IMR-90 (cell line): ENCODE results near the gene PPARGC1A. TPM values are rescaled to one million over a fixed set of nuclear protein-coding genes. Genes with fewer than 3 reads are reported as not detected.

Experiments
- ATAC-seq: fragments of 200-7000 bp; cut with Tn5 transposase; 2 replicates; pipeline ENCODE4 v1.9.1; 2020; ENCODE audit warnings: low read depth, mild to moderate bottlenecking, moderate library complexity
- BruUV-seq: library from RNA; stranded (reverse); fragments of 400-500 nt; replicated peaks from 2 replicates; lab custom pipeline; 2021; lab: Mats Ljungman, UMichigan
- CTCF ChIA-PET: fragments of 300-600 bp; formaldehyde crosslinking; extraction: SDS; loops from one replicate; lab custom pipeline; 2021; ENCODE audit warnings: antibody characterized with exemption; lab: Yijun Ruan, JAX
- POLR2A ChIA-PET: fragments of 300-600 bp; sonication (Branson Sonifier 250); formaldehyde crosslinking; loops from one replicate; lab custom pipeline; 2022; ENCODE audit warnings: antibody characterized with exemption; ENCODE audit not compliant: unreplicated experiment; lab: Charles Lee
- DNase-seq: peaks from one replicate; pipeline ENCODE4 v3.0.0; 2013
- H2AFZ ChIP-seq: replicated peaks from 2 replicates; pipeline ENCODE3; 2013; ENCODE audit warnings: low read length, mild to moderate bottlenecking; ENCODE audit not compliant: poor library complexity
- H2AK5ac ChIP-seq: 2 replicates; pipeline ENCODE4 v1.6.1; 2013; ENCODE audit warnings: low read depth, low read length, inconsistent platforms
- H2AK9ac ChIP-seq: replicated peaks from 2 replicates; pipeline ENCODE3; 2013; ENCODE audit warnings: mild to moderate bottlenecking, low read depth, low read length, moderate library complexity; ENCODE audit not compliant: poor library complexity
- H2BK120ac ChIP-seq: 2 replicates; pipeline ENCODE4 v1.6.1; 2013; ENCODE audit warnings: low read depth, low read length, inconsistent platforms
- H2BK15ac ChIP-seq: 3 replicates; pipeline ENCODE4 v1.6.1; 2013; ENCODE audit warnings: low read depth, low read length, inconsistent platforms
- H2BK20ac ChIP-seq: 2 replicates; pipeline ENCODE4 v1.6.1; 2013; ENCODE audit warnings: low read depth, mild to moderate bottlenecking, inconsistent platforms, low read length, moderate library complexity
- H2BK5ac ChIP-seq: 2 replicates; pipeline ENCODE4 v1.6.1; 2013; ENCODE audit warnings: mild to moderate bottlenecking, low read depth, low read length, inconsistent platforms; ENCODE audit not compliant: poor library complexity, severe bottlenecking
- H3K14ac ChIP-seq: replicated peaks from 2 replicates; pipeline ENCODE4 v1.6.1; 2013; ENCODE audit warnings: low read depth, low read length, inconsistent platforms
- H3K18ac ChIP-seq: 2 replicates; pipeline ENCODE4 v1.6.1; 2013; ENCODE audit warnings: low read depth, low read length, control low read depth
- H3K23ac ChIP-seq: 2 replicates; pipeline ENCODE4 v1.6.1; 2013; ENCODE audit warnings: low read depth, low read length, inconsistent platforms
- H3K27ac ChIP-seq: 2 replicates; pipeline ENCODE4 v1.5.1; 2013; ENCODE audit warnings: mild to moderate bottlenecking, control low read depth, low read length; ENCODE audit not compliant: insufficient read depth
- H3K27me3 ChIP-seq: 2 replicates; pipeline ENCODE4 v1.6.1; 2013; ENCODE audit warnings: low read length; ENCODE audit not compliant: control insufficient read depth, insufficient read depth
- H3K36me3 ChIP-seq: 2 replicates; pipeline ENCODE4 v1.6.1; 2013; ENCODE audit warnings: low read length, mixed read lengths; ENCODE audit not compliant: control insufficient read depth, insufficient read depth
- H3K4ac ChIP-seq: 2 replicates; pipeline ENCODE4 v1.6.1; 2013; ENCODE audit warnings: low read depth, low read length, inconsistent platforms
- H3K4me1 ChIP-seq: 2 replicates; pipeline ENCODE4 v1.6.1; 2013; ENCODE audit warnings: low read length, mixed read lengths; ENCODE audit not compliant: control insufficient read depth, insufficient read depth
- H3K4me2 ChIP-seq: 2 replicates; pipeline ENCODE4 v1.6.1; 2013; ENCODE audit warnings: low read depth, mild to moderate bottlenecking, control low read depth, low read length, moderate library complexity
- H3K4me3 ChIP-seq: 2 replicates; pipeline ENCODE4 v1.5.1; 2013; ENCODE audit warnings: low read depth, mild to moderate bottlenecking, control low read depth, low read length, moderate library complexity; ENCODE audit not compliant: insufficient read depth
- H3K56ac ChIP-seq: 2 replicates; pipeline ENCODE4 v1.6.1; 2013; ENCODE audit warnings: low read length, inconsistent platforms; ENCODE audit not compliant: insufficient read depth; ENCODE audit errors: extremely low read depth
- H3K79me1 ChIP-seq, 2 experiments: 2 replicates each; pipeline ENCODE4 v1.6.1; 2013; ENCODE audit warnings: low read length in 2 of 2, inconsistent platforms in 1 of 2, low read depth in 1 of 2
- H3K9ac ChIP-seq: 2 replicates; pipeline ENCODE4 v1.6.1; 2013; ENCODE audit warnings: low read depth, low read length, control low read depth
- H3K9me1 ChIP-seq: 2 replicates; pipeline ENCODE4 v1.6.1; 2013; ENCODE audit warnings: low read length, inconsistent platforms; ENCODE audit not compliant: insufficient read depth
- H3K9me3 ChIP-seq: 2 replicates; pipeline ENCODE4 v1.6.1; 2013; ENCODE audit warnings: low read length; ENCODE audit not compliant: control insufficient read depth, insufficient read depth
- H4K20me1 ChIP-seq: 2 replicates; pipeline ENCODE4 v1.6.1; 2013; ENCODE audit warnings: low read length, inconsistent platforms; ENCODE audit not compliant: insufficient read depth
- H4K5ac ChIP-seq: 2 replicates; pipeline ENCODE4 v1.6.1; 2013; ENCODE audit warnings: mild to moderate bottlenecking, low read depth, low read length, control low read depth
- H4K8ac ChIP-seq, 2 experiments: 2 replicates each; pipeline ENCODE4 v1.6.1; 2013; ENCODE audit warnings: low read depth in 2 of 2, low read length in 2 of 2, control low read depth in 1 of 2, inconsistent platforms in 1 of 2
- H4K91ac ChIP-seq: 2 replicates; pipeline ENCODE4 v1.6.1; 2013; ENCODE audit warnings: low read depth, low read length, inconsistent platforms; ENCODE audit not compliant: insufficient read depth
- BHLHE40 ChIP-seq: fragments of 150-350 bp; IDR thresholded peaks from 2 replicates; pipeline ENCODE4 v1.6.1; 2016; ENCODE audit warnings: mild to moderate bottlenecking, low read depth, low read length
- CHD1 ChIP-seq: IDR thresholded peaks from 2 replicates; pipeline ENCODE4 v1.6.1; 2012; ENCODE audit warnings: low read depth, low read length, improper control_type of control experiment
- FOS ChIP-seq: fragments of 150-350 bp; IDR thresholded peaks from 2 replicates; pipeline ENCODE4 v1.6.1; 2016; ENCODE audit warnings: low read depth, low read length
- MXI1 ChIP-seq: IDR thresholded peaks from 2 replicates; pipeline ENCODE4 v1.6.1; 2012; ENCODE audit warnings: low read depth, mild to moderate bottlenecking, low read length, moderate library complexity, borderline replicate concordance
- RAD21 ChIP-seq: IDR thresholded peaks from 2 replicates; pipeline ENCODE4 v1.6.1; 2012; ENCODE audit warnings: low read length, improper control_type of control experiment
- RFX5 ChIP-seq: IDR thresholded peaks from 2 replicates; pipeline ENCODE4 v1.8.0; 2012; ENCODE audit warnings: low read depth, mild to moderate bottlenecking, low read length, moderate library complexity
- SMC3 ChIP-seq: fragments of 150-350 bp; IDR thresholded peaks from 2 replicates; pipeline ENCODE4 v1.6.1; 2016; ENCODE audit warnings: low read depth, mild to moderate bottlenecking, antibody characterized with exemption, low read length, moderate library complexity
- WGBS, 2 experiments: methylation state at CpG; one replicate each; pipeline versions ENCODE4 v1.1.5 to v1.1.7; 2013; ENCODE audit warnings: missing lambda C conversion rate in 2 of 2; ENCODE audit not compliant: insufficient read length in 1 of 2; ENCODE audit errors: extremely low coverage in 2 of 2; 5-methylcytosine and 5-hydroxymethylcytosine counted together
- dilution Hi-C: fragments of 300-500 bp; cut with HindIII; formaldehyde crosslinking; loops from one replicate; pipeline ENCODE4 v1.14.3; 2018; ENCODE audit warnings: low sequenced_read_pairs; ENCODE audit not compliant: unreplicated experiment
- in situ Hi-C: fragments of 300-500 bp; cut with MboI; formaldehyde crosslinking; loops from 3 replicates; pipeline ENCODE4 v1.14.3; 2019; ENCODE audit warnings: low sequenced_read_pairs, inconsistent platforms, mixed read lengths
- intact Hi-C: fragments of 100-400 bp; cut with micrococcal nuclease; formaldehyde crosslinking; loops from 2 replicates; pipeline ENCODE4 v1.10.0; 2022
- polyA plus RNA-seq, 3 experiments: library from polyadenylated mRNA; depleted of rRNA; stranded (reverse); fragments of >200 nt; gene quantifications; 2 replicates each; pipeline ENCODE4 v1.2.3, GENCODE V29; 2012; ENCODE audit warnings: low replicate concordance in 1 of 3
- total RNA-seq: library from RNA; depleted of rRNA; stranded (reverse); fragments of >200 nt; gene quantifications from 2 replicates; pipeline ENCODE4 v1.2.3, GENCODE V29; 2012
- TF ChIP-seq, protein P1 (sequence below): fragments of 150-350 bp; IDR thresholded peaks from 2 replicates; pipeline ENCODE4 v1.6.1; 2016; ENCODE audit warnings: low read depth, mild to moderate bottlenecking, low read length, moderate library complexity, borderline replicate concordance

PPARGC1A gene
- total and polyA plus RNA-seq, 2 of the 4 experiments (the other 2 are of a cell fraction): under 0.01 to 0.03 TPM

DNA sequence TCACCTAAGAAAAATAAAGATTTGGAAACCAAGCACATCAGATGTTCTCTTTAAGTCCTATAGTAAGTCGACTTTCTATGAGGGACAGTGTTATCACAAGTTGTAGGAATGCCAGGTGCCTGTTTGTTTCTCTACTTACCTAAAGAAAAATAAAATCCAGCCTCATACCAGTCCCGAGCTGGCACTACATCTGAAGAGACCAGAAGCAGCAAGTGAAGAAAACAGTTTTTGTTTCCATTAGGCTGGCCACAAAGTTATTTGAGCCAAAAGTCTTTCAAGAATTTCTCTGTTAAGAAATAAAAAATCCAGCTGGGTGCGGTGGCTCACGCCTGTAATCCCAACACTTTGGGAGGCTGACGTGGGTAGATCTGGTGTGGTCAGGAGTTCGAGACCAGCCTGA, 10.8 kb upstream of the PPARGC1A start:
- TF ChIP-seq SMC3 (no peak), BHLHE40 (no peak), RAD21 (no peak), MXI1 (no peak), CHD1 (no peak), RFX5 (no peak), FOS (no peak)
- TF ChIP-seq, protein P1, sequence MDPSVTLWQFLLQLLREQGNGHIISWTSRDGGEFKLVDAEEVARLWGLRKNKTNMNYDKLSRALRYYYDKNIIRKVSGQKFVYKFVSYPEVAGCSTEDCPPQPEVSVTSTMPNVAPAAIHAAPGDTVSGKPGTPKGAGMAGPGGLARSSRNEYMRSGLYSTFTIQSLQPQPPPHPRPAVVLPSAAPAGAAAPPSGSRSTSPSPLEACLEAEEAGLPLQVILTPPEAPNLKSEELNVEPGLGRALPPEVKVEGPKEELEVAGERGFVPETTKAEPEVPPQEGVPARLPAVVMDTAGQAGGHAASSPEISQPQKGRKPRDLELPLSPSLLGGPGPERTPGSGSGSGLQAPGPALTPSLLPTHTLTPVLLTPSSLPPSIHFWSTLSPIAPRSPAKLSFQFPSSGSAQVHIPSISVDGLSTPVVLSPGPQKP: no peak
- H3K4ac ChIP-seq: no peak overlapping the region
- no peaks in the 10 kb centered on the region for H3K9me1 ChIP-seq
- H2BK5ac ChIP-seq: no peak overlapping the region
- BruUV-seq: no TSS peak
- no peak overlapping the region for H3K4me3 ChIP-seq
- no peak overlapping the region for H3K4me2 ChIP-seq
- no peaks in the 10 kb centered on the region for H3K9me3 ChIP-seq
- POLR2A ChIA-PET: no interaction called here
- no peak for ATAC-seq
- no peak overlapping the region for H3K56ac ChIP-seq
- no peak overlapping the region for H4K8ac ChIP-seq
- H2AFZ ChIP-seq: no peak overlapping the region
- H3K4me1 ChIP-seq: no peaks in the 10 kb centered on the region
- no peaks in the 10 kb centered on the region for H3K36me3 ChIP-seq
- no peak for DNase-seq
- no peak overlapping the region for H3K18ac ChIP-seq
- no peak overlapping the region for H4K5ac ChIP-seq
- H3K23ac ChIP-seq: no peak overlapping the region
- no peaks in the 10 kb centered on the region; the same call in 1 of the 2 replicates for H3K27me3 ChIP-seq
- no peak overlapping the region for H3K27ac ChIP-seq
- H3K9ac ChIP-seq: no peak overlapping the region
- H2BK15ac ChIP-seq: no peak overlapping the region
- in situ Hi-C loops (no loop called here), intact Hi-C loops (no loop called here), dilution Hi-C loops (no loop called here)
- H4K20me1 ChIP-seq: no peaks in the 10 kb centered on the region
- no peak overlapping the region for H2BK20ac ChIP-seq
- H2BK120ac ChIP-seq: no peak overlapping the region
- H3K14ac ChIP-seq: no peak overlapping the region
- H2AK5ac ChIP-seq: no peak overlapping the region
- no peak overlapping the region for H2AK9ac ChIP-seq
- CTCF ChIA-PET: no interaction called here
- no peak overlapping the region for H4K91ac ChIP-seq
- no peaks in the 10 kb centered on the region for H3K79me1 ChIP-seq
- no CpG with 5 or more reads among the region's 6 CpGs for WGBS, 2 experiments
